HG02840 (cell line): Measurements from ENCODE around the gene THRA.
A peak's percentile ranks its signal among the peaks of the same experiment; 100 is the strongest.
"Not testable (repeated sequence)": the region's sequence is repeated elsewhere in the genome, so short reads cannot be mapped to it uniquely, and the experiment has no call there.

Experiments used
- ATAC-seq: cut with Tn5 transposase; IDR thresholded peaks from one replicate; pipeline ENCODE4 v1.9.1; 2021; ENCODE audit warnings: mild to moderate bottlenecking, moderate library complexity, moderate number of reproducible peaks; ENCODE audit not compliant: unreplicated experiment, low FRiP score

THRA gene

GRCh38 chr17:40139566-40140058 lies 76.8 kb downstream of the THRA start:
- ATAC-seq, result peak; percentile 15

- not testable (repeated sequence) for ATAC-seq
These were observed 80.4 kb downstream of the THRA start for GRCh38 chr17:40143166-40143565.
